OCI-LY1 (cell line): ENCODE data around the gene INKA2.

ENCODE experiments used
- H2AFZ ChIP-seq: fragments of 200-600 bp; sonication (generic), shearing (Covaris generic); 2 replicates; pipeline ENCODE4 v1.6.0; 2014; ENCODE audit warnings: antibody characterized with exemption, mild to moderate bottlenecking, low read length
- H3F3A ChIP-seq: fragments of 200-600 bp; sonication (generic), shearing (Covaris generic); 2 replicates; pipeline ENCODE4 v1.6.0; 2014; ENCODE audit warnings: mild to moderate bottlenecking, antibody characterized with exemption, low read length, moderate library complexity; ENCODE audit not compliant: insufficient read depth
- H3K27ac ChIP-seq: fragments of 200-600 bp; sonication (generic); 2 replicates; pipeline ENCODE4 v1.5.1; 2014; ENCODE audit warnings: low read length, mixed run types, mild to moderate bottlenecking, low read depth; ENCODE audit not compliant: poor library complexity, severe bottlenecking
- H3K27me3 ChIP-seq: fragments of 200-600 bp; sonication (generic); 2 replicates; pipeline ENCODE4 v1.6.0; 2014; ENCODE audit warnings: antibody characterized with exemption, mild to moderate bottlenecking, low read length, moderate library complexity; ENCODE audit not compliant: insufficient read depth
- H3K36me3 ChIP-seq: fragments of 200-600 bp; sonication (generic); 2 replicates; pipeline ENCODE4 v1.6.1; 2014; ENCODE audit warnings: mild to moderate bottlenecking, antibody characterized with exemption, low read length, moderate library complexity, mixed read lengths; ENCODE audit not compliant: insufficient read depth
- H3K4me1 ChIP-seq: fragments of 200-600 bp; sonication (generic); 2 replicates; pipeline ENCODE4 v1.5.1; 2014; ENCODE audit warnings: mild to moderate bottlenecking, low read length, moderate library complexity; ENCODE audit not compliant: insufficient read depth, severe bottlenecking
- H3K4me2 ChIP-seq: fragments of 200-600 bp; sonication (generic), shearing (Covaris generic); 2 replicates; pipeline ENCODE4 v1.6.1; 2014; ENCODE audit warnings: low read length
- H3K4me3 ChIP-seq: fragments of 200-600 bp; sonication (generic); 2 replicates; pipeline ENCODE4 v1.5.1; 2014; ENCODE audit warnings: low read length, low read depth, mild to moderate bottlenecking, mixed read lengths; ENCODE audit not compliant: poor library complexity, severe bottlenecking
- H3K79me2 ChIP-seq: fragments of 200-600 bp; shearing (Covaris generic); 2 replicates; pipeline ENCODE4 v1.6.1; 2016; ENCODE audit warnings: mixed run types, low read length, mixed read lengths; ENCODE audit not compliant: insufficient read depth
- H3K9ac ChIP-seq: fragments of 200-600 bp; sonication (generic), shearing (Covaris generic); 2 replicates; pipeline ENCODE4 v1.6.1; 2014; ENCODE audit warnings: mild to moderate bottlenecking, low read length, mixed read lengths
- H3K9me2 ChIP-seq: fragments of 200-600 bp; sonication (generic), shearing (Covaris generic); 2 replicates; pipeline ENCODE4 v1.6.1; 2014; ENCODE audit warnings: low read depth, mild to moderate bottlenecking, low read length, mixed read lengths
- H3K9me3 ChIP-seq: fragments of 200-600 bp; shearing (Covaris generic); 2 replicates; pipeline ENCODE4 v1.6.1; 2014; ENCODE audit warnings: low read length, mixed read lengths
- H4K20me1 ChIP-seq: fragments of 200-600 bp; sonication (generic), shearing (Covaris generic); 2 replicates; pipeline ENCODE4 v1.6.0; 2016; ENCODE audit warnings: mild to moderate bottlenecking, low read length; ENCODE audit not compliant: insufficient read depth
- CTCF ChIP-seq: fragments of 200-600 bp; sonication (generic), shearing (Covaris generic); IDR thresholded peaks from 2 replicates; pipeline ENCODE4 v1.5.1; 2017; ENCODE audit warnings: mild to moderate bottlenecking, antibody characterized with exemption, low read length, moderate library complexity, mixed read lengths
- EZH2 ChIP-seq: fragments of 200-600 bp; sonication (generic), shearing (Covaris generic); IDR thresholded peaks from 2 replicates; pipeline ENCODE4 v1.8.0; 2017; ENCODE audit warnings: borderline replicate concordance, mixed run types, mild to moderate bottlenecking, antibody characterized with exemption, low read length, moderate library complexity, mixed read lengths

INKA2 gene

GRCh38 chr1:111719674-111720132 lies 19.5 kb downstream of the INKA2 start:
- Histone ChIP-seq H3K4me3 (no peak overlapping the region), H3F3A (no peaks in the 10 kb centered on the region), H3K36me3 (peaks cover 12% of the 10 kb centered on the region), H3K79me2 (no peaks in the 10 kb centered on the region), H2AFZ (no peak overlapping the region), H3K27me3 (no peaks in the 10 kb centered on the region; the same call in 1 of the 2 replicates), H3K9me2 (no peaks in the 10 kb centered on the region), H3K27ac (no peak overlapping the region), H3K4me2 (no peak overlapping the region), H3K9ac (no peak overlapping the region), H4K20me1 (no peaks in the 10 kb centered on the region), H3K9me3 (no peaks in the 10 kb centered on the region), H3K4me1 (no peaks in the 10 kb centered on the region)
- no peak for TF ChIP-seq EZH2
- no peak for TF ChIP-seq CTCF

- no peak overlapping the region for H3K4me3 ChIP-seq
- H3K36me3 ChIP-seq, result peaks cover 12% of the 10 kb centered on the region
- H3K79me2 ChIP-seq, result no peaks in the 10 kb centered on the region
- H2AFZ ChIP-seq, result no peak overlapping the region
- no peaks in the 10 kb centered on the region for H3K4me1 ChIP-seq
- H3K9ac ChIP-seq, result no peak overlapping the region
- H3K27ac ChIP-seq, result no peak overlapping the region
- H3K4me2 ChIP-seq, result no peak overlapping the region
- no peaks in the 10 kb centered on the region; the same call in 1 of the 2 replicates for H3K27me3 ChIP-seq
- no peaks in the 10 kb centered on the region for H3F3A ChIP-seq
- no peaks in the 10 kb centered on the region for H3K9me2 ChIP-seq
- no peaks in the 10 kb centered on the region for H4K20me1 ChIP-seq
- TF ChIP-seq CTCF (no peak), EZH2 (no peak)
- H3K9me3 ChIP-seq, result no peaks in the 10 kb centered on the region
These were observed 20.1 kb downstream of the INKA2 start for GRCh38 chr1:111719135-111719534.

- Histone ChIP-seq H3K4me3 (no peak overlapping the region), H3K79me2 (no peaks in the 10 kb centered on the region)
These were observed 21.7 kb downstream of the INKA2 start for GRCh38 chr1:111717450-111717849.

More at GRCh38 chr1:111717450-111717849, 21.7 kb downstream of the INKA2 start:
- Histone ChIP-seq H3K9me3 (no peaks in the 10 kb centered on the region), H3K27me3 (no peaks in the 10 kb centered on the region; the same call in 1 of the 2 replicates), H4K20me1 (no peaks in the 10 kb centered on the region), H2AFZ (no peak overlapping the region), H3K9ac (no peak overlapping the region), H3K9me2 (no peaks in the 10 kb centered on the region), H3K36me3 (peaks cover 12% of the 10 kb centered on the region), H3K4me2 (no peak overlapping the region), H3K27ac (no peak overlapping the region), H3K4me1 (no peaks in the 10 kb centered on the region), H3F3A (0 out of 2 replicates have a peak, but pooled peaks cover 3% of the 10 kb centered on the region)
- no peak for TF ChIP-seq EZH2
- TF ChIP-seq CTCF, result no peak
